Pulmonary artery endothelial cell (primary cell): ENCODE measurements around the gene PLVAP. TPM values are rescaled to one million over a fixed set of nuclear protein-coding genes. Genes with fewer than 3 reads are reported as not detected.

Experiments used
- DNase-seq: peaks from one replicate; pipeline ENCODE4 v3.0.0-alpha.2; 2011; ENCODE audit warnings: low read depth, low spot score
- total RNA-seq: library from RNA; depleted of rRNA; stranded (reverse); fragments of >200 nt; gene quantifications from 2 replicates; pipeline ENCODE4 v1.2.3, GENCODE V29; 2014

PLVAP gene
- total RNA-seq, 1 donor from 2014 or later = 0.46 TPM

DNA sequence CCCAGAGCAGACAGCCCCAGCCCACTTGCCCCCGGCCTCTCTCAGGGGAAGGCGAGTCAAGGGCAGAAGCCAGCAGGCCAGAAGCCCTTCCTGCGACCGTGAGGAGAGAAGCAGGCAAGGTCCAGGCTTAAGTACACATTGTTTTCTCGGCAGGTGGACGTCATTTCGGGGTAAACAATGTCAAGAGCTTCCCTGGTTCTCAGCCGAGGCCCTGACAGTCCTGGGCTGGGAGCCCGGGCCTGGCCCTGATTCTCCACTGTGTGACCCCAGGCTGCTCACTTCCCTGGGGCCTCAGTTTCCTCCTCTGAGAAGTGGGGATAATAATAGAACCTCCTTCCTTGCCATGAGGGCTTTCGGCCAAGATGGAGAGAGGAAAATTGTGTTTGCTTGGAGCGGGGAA is 19.4 kb downstream of the PLVAP start:
- DNase-seq = no peak

DNA sequence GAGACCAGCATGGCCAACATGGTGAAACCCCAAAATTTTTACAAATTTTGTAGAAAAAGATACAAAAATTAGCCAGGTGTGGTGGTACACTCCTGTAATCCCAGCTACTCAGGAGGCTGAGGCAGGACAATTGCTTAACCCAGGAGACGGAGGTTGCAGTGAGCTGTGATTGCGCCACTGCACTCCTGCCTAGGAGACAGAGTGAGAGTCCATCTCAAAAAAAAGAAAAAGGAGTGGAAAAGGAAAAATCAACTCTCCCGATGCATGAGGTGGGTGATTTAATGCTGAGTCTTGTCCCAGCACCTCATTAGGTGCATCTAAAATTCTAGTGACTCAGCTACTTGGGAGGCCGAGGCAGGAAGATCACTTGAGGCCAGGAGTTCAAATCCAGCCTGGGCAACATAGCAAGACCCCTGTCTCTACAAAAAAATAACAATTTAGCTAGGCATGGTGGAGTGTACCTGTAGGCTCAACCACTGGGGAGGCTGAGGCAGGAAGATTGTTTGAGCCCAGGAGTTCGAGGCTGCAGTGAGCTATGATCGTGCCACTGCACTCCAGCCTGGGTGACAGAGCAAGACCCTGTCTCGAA is 20.0 kb downstream of the PLVAP start:
- DNase-seq = no peak

DNA sequence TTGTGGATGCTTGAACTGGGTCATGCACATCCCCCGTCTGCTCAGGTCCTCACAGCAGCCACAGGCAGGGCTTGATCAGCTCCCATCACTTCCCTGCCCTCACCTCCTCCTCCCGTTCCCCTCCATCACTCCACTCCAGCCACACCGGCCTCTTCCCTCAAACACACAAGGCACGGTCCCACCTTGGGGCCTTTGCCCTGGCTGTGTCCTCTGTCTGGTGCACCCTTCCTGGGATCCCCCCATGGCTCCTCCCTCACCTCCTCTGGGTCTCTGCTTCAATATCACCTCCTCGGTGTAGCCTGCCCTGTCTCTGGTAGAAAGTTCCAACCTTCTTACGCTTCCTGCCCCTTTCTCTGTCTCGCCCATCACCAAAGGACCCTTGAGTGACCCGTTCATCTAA is 23.8 kb downstream of the PLVAP start:
- DNase-seq = no peak

DNA sequence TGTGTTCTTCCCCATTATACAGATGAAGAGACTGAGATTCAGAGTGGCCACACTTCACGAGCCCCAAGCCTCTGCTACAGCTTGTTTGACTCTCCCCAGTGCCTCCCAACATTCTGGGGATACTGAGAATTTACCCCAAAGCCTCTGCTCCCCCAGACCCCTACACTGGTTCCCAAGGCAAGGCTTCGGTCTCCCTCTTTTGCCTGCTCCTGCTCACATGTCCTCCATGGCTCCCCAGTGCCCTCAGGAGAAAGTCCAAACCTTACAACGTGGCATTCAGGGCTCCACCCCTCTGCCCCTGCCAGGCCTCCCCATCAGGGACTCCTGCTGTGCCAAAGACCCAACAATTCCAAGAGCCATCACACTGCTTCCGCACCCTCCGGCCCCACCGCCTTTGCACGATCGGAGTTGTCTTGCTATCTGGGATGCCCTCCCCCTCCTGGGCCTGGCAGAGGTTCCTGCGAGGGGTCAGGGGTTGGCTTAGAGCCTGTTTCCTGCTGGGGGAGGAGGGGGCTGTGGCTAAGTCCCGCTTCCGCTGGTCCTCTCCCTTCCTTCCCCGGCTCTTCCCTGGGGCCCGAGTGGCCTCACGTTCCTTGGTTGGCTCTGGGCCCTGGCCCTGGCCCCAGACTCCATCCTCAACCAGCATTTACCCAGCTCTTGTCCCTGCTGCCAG is 24.4 kb downstream of the PLVAP start:
- DNase-seq = no peak

DNA sequence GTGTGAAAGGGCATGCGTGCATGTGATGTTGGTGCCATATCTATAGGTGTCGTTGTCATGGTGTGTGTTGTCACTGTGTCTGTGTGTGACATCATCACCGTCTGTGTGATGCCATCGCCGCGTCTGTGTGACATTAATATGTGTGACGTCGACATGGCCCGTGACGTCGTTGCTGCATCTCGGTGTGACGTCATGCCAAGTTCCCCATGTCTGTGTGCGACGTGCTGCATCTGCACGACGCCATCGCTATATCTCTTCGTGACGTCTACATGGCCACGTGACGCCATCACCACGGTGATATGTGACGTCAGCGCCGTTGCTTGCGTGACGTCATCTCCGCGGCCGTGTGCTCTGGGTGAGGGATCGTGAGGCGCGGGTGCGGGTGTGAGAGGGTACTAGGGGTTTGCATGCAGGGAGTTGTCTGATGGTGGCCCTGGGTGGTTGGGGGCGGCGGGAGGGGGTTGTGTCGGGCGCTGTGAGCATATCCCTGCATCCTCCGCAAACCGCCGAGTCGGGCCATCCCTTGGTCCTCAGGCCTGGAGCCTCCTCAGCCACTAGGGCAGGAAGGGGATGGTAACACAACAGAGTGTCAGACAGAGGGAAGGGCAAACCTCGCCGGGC is 25.2 kb downstream of the PLVAP start:
- DNase-seq = no peak

DNA sequence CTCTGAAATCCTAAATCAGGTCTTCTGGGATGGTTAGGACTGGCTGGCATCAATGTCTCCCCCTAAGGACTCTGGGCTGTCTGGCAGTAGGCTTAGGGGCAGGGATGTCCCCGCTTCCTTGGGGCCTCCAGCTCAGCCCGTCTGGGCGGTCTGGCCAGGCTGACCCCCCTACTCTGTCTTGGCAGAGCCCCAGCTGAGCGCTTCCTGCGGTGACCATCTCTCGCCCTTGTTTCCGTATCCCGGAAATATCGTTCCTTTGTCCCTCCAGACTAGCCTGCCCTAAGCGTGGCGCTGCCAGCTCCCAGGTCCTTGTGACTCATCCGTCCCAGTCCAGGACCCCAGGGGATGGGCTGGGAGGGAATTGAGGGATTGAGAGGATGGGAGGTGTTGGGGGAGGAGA is 28.4 kb downstream of the PLVAP start:
- DNase-seq = peak; percentile 78

DNA sequence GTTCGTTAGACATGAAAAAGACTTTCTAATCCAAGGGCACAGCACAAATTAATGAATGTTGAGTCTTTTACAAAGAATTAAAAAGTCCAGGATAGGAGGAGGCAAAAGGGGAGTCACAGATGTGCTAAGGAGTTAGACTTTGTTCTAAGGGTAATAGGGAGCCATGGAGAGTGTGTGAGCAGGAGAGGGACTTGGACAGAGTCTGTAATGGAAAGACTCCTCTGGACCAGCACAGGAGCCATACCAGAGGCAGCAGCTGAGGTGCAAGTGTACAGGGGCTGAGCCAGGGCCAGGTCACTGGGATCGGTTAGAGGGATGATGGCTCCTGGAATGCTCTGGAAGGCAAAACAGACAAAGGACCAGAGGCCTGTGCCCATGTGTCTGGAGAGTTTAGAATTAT is 29.3 kb downstream of the PLVAP start:
- no peak for DNase-seq

DNA sequence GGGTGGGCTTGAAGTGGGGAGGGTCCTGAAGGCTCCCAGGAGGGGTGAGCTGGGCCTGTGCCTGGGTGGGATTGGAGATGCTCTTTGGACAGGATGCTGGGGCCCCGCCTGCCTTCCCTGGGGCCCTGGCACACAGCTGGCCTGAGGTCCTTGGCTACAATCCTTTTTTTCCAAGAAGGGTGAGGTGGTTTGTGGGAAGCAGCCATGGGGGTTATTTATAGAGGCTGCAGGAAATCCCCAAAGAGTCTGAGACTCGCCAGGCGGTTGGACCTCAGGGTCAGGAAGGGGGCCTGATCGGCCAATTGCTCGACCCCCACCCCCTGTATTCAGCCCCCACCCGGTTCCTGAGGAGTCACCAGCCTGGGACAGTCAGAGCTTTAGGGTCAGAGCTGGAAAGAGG is 29.8 kb downstream of the PLVAP start:
- DNase-seq = no peak

DNA sequence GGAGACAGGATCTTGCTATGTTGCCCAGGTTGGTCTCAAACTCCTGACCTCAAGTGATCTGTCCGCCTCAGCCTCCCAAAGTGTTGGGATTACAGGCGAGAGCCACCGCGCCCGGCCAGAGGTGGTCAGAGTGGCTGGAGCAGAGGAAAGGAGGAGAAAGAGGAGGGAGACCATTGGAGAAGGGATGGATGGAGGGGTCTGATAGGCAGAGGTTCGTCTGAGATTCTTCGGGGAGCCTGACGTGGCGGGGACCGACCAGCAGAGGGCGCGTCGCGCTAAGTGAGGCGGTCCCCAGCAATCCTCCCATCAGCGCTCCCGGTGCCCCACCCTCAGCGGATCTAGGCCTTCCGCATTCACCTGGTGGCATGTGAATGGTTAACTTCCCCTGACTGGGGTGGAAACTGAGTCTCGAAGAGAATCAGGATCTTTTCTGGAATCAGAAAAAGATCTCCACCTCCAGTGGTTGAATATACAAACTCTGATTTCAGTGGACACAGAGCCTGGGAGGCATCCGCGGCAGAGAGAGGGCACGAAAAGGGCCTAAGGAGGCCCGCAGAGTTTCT is 31.0 kb downstream of the PLVAP start:
- DNase-seq = no peak

DNA sequence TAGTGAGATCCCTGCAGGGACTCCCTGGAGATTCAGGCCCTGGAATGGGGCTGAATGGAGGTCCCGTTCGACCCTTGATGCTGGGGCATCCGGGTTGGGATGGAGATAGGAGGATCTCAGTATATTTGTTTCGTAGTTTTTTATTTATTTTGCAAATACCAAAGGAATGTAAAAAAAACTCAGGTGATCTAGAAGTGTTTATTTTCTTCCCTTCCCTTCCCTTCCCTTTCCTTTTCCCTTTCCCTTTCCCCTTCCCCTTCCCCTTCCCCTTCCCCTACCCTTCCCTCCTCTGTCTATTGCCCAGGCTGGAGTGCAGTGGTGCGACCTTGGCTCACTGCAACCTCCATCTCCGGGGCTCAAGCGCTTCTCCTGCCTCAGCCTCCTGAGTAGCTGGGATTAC is 35.3 kb downstream of the PLVAP start:
- DNase-seq = no peak

DNA sequence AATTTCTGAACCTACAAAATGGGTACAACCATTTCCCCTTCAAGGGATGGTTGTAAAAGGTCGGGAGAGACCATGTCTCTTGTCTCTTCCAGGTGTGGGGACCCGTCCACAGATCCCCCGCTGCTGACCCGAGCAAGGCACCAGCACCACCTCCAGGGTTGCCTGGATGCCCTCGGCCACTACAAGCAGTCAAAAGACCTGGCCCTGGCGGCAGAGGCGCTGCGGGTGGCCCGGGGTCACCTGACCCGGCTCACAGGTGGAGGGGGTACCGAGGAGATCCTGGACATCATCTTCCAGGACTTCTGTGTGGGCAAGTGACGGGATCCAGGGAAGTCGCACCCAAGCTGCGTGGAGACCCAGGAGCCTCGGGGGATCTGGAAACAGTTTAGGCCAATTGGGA is 35.8 kb downstream of the PLVAP start:
- no peak for DNase-seq

DNA sequence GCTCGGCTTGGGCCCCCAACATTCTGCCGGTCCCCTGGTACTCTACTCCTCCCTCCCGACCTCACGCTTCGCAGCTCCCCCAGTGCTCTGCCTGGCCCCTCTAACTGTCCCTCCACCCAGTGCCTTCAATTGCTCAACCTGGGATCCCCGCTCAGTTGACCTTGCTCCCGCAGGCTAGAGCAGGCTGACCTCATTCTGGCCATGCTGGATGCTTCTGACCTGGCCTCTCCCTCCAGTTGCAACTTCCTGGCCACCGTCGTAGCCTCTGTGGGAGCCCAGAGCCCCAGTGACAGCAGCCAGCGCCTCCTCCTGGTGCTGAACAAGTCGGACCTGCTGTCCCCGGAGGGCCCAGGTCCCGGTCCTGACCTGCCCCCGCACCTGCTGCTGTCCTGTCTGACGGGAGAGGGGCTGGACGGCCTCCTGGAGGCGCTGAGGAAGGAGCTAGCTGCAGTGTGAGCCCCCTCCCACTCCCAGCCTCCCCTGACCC is 36.2 kb downstream of the PLVAP start:
- DNase-seq = no peak

DNA sequence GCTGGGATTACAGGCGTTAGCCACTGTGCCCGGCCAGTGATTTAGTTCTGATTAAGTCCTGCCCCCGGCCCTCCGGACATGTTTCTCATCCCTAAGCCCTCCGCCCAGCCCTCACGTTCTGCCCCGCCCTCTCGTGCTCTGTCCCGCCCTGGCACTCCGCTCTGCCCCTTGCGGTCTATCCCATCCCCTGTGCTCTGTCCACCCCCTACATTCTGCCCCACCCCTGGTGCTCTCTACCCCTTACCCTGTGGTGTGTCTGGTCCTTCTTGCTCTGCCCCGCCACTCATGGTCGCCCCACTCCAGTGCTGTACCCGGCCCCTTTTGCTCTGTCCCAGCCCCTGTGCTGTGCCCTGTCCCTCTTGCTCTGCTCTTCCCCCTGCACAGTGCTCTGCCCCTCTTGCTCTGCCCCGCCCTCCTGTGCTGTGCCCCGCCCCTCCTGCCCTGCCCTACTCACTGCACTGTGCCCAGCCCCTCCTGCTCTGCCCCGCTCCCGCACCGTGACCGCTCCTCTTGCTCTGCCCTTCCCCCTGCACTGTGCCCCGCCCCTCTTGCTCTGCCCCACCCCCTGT is 36.8 kb downstream of the PLVAP start:
- DNase-seq = no peak

DNA sequence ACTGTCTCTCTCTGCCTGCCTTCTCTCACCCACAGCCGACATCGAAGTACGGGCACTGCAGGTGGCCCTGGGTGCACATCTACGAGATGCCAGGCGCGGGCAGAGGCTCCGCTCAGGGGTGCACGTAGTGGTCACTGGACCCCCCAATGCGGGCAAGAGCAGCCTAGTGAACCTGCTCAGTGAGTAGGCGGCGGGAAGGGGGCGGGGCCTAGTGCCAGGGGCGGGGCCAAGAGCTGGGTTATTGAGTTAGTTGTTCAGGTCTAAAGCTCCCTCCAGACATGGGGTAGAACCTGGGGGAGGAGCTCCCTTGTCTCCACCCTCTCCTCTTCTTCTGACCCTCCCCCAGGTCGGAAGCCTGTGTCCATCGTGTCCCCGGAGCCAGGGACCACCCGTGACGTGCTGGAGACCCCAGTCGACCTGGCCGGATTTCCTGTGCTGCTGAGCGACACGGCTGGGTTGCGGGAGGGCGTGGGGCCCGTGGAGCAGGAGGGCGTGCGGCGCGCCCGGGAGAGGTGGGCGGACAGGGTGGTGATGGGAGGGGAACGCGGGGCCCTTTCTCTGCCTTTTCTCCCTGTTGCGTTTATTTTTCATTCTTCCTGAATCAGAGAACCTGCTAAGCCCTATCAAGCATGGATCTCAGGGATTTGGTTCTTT is 37.9 kb downstream of the PLVAP start:
- no peak for DNase-seq

DNA sequence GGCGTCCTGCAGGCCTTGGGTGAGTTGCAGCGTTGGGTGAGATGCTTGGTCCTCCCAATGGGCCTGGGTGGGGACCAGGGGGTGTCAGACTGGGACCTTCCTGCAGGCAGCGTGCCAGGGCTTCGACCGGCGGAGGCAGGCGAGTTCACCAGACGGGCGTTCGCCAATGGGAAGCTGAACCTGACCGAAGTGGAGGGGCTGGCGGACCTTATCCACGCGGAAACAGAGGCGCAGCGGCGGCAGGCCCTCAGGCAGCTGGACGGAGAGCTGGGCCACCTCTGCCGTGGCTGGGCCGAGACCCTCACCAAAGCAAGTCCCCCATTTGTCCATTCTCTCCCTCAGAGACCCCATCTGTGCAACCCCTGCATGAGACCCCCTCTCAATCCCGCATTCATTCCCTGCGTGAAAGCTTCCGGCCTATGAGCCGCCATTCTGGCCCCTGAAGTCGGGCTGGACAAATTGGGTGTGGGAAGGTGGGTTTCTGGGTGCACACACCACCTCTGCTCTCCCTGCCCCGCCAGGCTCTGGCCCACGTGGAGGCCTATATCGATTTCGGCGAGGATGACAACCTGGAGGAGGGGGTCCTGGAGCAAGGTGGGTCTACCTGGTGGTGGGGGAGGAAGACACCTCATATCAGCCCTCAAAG is 38.6 kb downstream of the PLVAP start:
- no peak for DNase-seq

DNA sequence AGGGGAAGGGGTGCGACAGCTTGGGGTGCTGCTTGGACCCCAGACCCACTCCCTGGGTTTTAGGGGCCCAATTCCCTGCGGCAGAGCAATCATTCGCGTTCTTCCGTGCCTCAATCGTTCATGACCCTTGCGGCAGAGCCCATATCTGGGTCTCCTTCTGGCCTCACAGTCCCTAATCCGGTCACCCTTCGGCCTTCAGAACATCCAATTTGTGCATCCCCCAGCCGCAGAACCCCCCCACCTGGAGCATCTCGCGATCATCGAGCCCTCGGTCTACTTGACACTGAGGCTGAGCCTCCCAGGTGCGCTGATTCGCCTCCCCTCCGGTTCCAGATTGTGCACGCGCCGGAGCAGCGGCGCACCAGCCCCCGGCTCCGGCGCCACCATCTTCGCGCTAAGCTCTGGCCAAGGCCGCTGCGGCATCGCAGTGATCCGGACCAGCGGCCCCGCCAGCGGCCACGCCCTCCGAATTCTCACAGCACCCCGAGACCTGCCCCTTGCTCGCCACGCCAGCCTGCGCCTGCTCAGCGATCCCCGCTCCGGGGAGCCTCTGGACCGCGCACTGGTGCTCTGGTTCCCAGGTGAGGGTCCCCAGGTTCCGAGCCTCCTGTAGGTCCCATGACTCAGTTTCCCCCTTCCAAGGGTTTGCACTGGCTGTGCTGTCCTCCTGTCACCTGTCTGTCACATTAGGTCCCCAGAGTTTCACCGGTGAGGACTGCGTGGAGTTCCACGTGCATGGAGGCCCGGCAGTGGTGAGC is 39.3 kb downstream of the PLVAP start:
- no peak for DNase-seq

DNA sequence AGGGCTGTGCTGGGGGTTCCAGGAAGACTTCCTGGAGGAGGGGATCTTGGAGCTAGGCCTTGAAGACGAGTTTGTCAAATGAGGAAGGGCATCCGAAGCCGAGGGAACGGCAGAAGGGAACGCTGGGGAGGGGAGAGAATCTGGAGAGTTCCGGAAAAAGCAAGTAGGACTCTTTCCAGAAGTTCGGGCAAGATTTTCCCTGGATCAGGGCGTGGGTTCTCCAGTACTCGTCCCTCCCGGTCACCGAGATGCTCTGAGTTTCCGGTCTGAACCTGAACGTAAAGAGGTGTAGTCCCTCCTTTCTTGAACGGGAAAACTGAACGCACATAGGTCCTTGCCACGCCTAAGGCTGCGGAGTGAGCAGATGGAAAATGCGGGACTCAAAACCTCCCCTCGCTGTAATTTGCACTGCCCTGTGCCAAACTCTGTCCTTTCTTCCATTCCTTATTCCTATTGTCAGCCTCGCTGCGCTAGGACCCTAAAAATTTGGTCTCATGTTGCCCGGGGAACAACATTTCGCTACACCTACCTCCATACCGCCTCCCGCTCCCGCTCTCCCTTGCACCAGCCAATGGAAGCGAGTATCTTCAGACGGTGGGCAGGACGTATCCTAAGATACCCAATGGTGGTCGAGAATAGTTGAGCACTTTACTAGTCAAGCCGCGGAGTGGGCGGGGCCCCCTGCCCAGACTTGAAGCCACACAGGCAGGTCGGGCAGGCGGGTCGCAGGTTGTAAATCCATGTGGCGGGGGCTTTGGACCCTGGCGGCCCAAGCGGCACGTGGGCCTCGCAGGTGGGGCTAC is 40.1 kb downstream of the PLVAP start, which contains the start of gene GTPBP3:
TSS of gene GTPBP3 (plus strand) at position 682 of the 803 bp plus-strand sequence. CDS start at position 741, 59 bp downstream.
- DNase-seq = peak; percentile 92

DNA sequence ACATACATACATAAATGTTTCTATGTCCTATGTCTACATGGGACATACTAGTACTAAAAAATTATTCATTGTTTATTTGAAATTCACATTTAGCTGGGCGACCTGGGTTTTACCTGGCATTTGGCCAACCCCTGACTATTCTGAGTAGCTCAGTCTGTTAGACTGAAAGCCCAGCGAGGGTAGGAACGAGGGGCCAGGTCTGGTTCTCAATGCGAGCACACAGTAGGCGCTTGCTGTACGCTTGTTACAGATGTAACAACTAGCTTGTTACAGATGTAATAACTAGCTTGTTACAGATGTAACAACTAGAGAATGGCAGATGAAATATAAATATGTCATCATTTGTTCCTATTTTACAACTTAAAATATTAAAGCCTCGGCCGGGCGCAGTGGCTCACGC is 41.6 kb downstream of the PLVAP start:
- DNase-seq = no peak
